Keratinocyte (primary cell): ENCODE data around the gene BBOX1. TPM values are rescaled to one million over a fixed set of nuclear protein-coding genes. Genes with fewer than 3 reads are reported as not detected.

Experiments
- DNase-seq: peaks from one replicate; pipeline ENCODE4 v3.0.0-alpha.2; 2011; ENCODE audit warnings: low read depth, missing footprints, low spot score
- FAIRE-seq: peaks from 2 replicates; lab custom pipeline; 2011; peaks lifted over from hg19 to GRCh38; lab: Jason Lieb, UNC
- H2AFZ ChIP-seq: 2 replicates; pipeline ENCODE4 v1.6.0; 2012; ENCODE audit warnings: low read length, control low read depth, inconsistent platforms; ENCODE audit not compliant: control insufficient read depth
- H3K27ac ChIP-seq: 2 replicates; pipeline ENCODE4 v1.5.1; 2011; ENCODE audit warnings: low read length; ENCODE audit not compliant: control insufficient read depth, insufficient read depth
- H3K27me3 ChIP-seq: 3 replicates; pipeline ENCODE4 v1.6.0; 2011; ENCODE audit warnings: low read length; ENCODE audit not compliant: control insufficient read depth, insufficient read depth; ENCODE audit errors: extremely low read depth
- H3K36me3 ChIP-seq, 2 experiments: 2 replicates in 1 of 2; 3 replicates in 1 of 2; pipeline ENCODE4 v1.5.1; 2011; ENCODE audit warnings: low read length in 2 of 2, mild to moderate bottlenecking in 1 of 2; ENCODE audit not compliant: control insufficient read depth in 2 of 2, insufficient read depth in 2 of 2; ENCODE audit errors: extremely low read depth in 1 of 2
- H3K4me1 ChIP-seq: 3 replicates; pipeline ENCODE4 v1.5.1; 2011; ENCODE audit warnings: low read length; ENCODE audit not compliant: control insufficient read depth, insufficient read depth; ENCODE audit errors: extremely low read depth
- H3K4me2 ChIP-seq: 3 replicates; pipeline ENCODE4 v1.6.0; 2011; ENCODE audit warnings: low read depth, low read length; ENCODE audit not compliant: control insufficient read depth, insufficient read depth; ENCODE audit errors: extremely low read depth
- H3K4me3 ChIP-seq, 3 experiments: fragments of 200-600 bp in 1 of 3; sonication (generic) in 1 of 3; 2 replicates in 2 of 3; 3 replicates in 1 of 3; pipeline ENCODE4 v1.5.1; 2011 to 2016; ENCODE audit warnings: low read length in 3 of 3, mild to moderate bottlenecking in 3 of 3, control low read depth in 2 of 3, inconsistent platforms in 1 of 3, low read depth in 1 of 3, mixed read lengths in 1 of 3, mixed run types in 1 of 3, moderate library complexity in 1 of 3; ENCODE audit not compliant: control insufficient read depth in 2 of 3, insufficient read depth in 2 of 3; ENCODE audit errors: extremely low read depth in 1 of 3
- H3K79me2 ChIP-seq: 2 replicates; pipeline ENCODE4 v1.6.0; 2012; ENCODE audit warnings: low read length; ENCODE audit not compliant: control insufficient read depth, insufficient read depth
- H3K9ac ChIP-seq: 3 replicates; pipeline ENCODE4 v1.6.0; 2011; ENCODE audit warnings: low read length; ENCODE audit not compliant: control insufficient read depth, insufficient read depth; ENCODE audit errors: extremely low read depth
- H3K9me1 ChIP-seq: 3 replicates; pipeline ENCODE4 v1.6.0; 2011; ENCODE audit warnings: low read length; ENCODE audit not compliant: control insufficient read depth, insufficient read depth; ENCODE audit errors: extremely low read depth
- H3K9me3 ChIP-seq: 2 replicates; pipeline ENCODE4 v1.5.1; 2012; ENCODE audit warnings: low read depth, low read length; ENCODE audit not compliant: control insufficient read depth
- H4K20me1 ChIP-seq: 3 replicates; pipeline ENCODE4 v1.6.0; 2011; ENCODE audit warnings: low read length; ENCODE audit not compliant: control insufficient read depth, insufficient read depth; ENCODE audit errors: extremely low read depth
- CTCF ChIP-seq, 3 experiments: IDR thresholded peaks in 1 of 3; conservative IDR thresholded peaks in 1 of 3; optimal IDR thresholded peaks in 1 of 3; 2 replicates in 2 of 3; 3 replicates in 1 of 3; pipeline versions ENCODE3 to v1.5.1; 2011; ENCODE audit warnings: low read length in 3 of 3, mild to moderate bottlenecking in 3 of 3, moderate library complexity in 2 of 3, control low read depth in 1 of 3, inconsistent platforms in 1 of 3; ENCODE audit not compliant: insufficient read depth in 2 of 3; ENCODE audit errors: extremely low read depth in 1 of 3
- EZH2 ChIP-seq: IDR thresholded peaks from one replicate; pipeline ENCODE4 v1.6.1; 2012; ENCODE audit warnings: inconsistent platforms, mild to moderate bottlenecking, low read length, moderate library complexity
- dilution Hi-C: fragments of 300-500 bp; cut with MboI; formaldehyde crosslinking; loops from one replicate; pipeline ENCODE4 v1.7.0; 2020; ENCODE audit warnings: low sequenced_read_pairs; ENCODE audit not compliant: extremely low pct_ligation_motif_present
- polyA plus RNA-seq, 5 experiments: library from polyadenylated mRNA; depleted of rRNA in 3 of 5; stranded (reverse) in 3 of 5; stranded (forward) in 1 of 5; unstranded in 1 of 5; fragments of >200 nt; gene quantifications; 1 replicate in 1 of 5; 2 replicates in 3 of 5; 3 replicates in 1 of 5; pipeline versions ENCODE4 v1.2.1 to v1.2.3, GENCODE V29; 2011 to 2012; ENCODE audit warnings: missing spikeins in 2 of 5, low read depth in 1 of 5, low replicate concordance in 1 of 5

BBOX1 gene
- polyA plus RNA-seq, 1 donor (not counting 4 experiments of a cell fraction or from before 2014, with no cell fraction given) = 2.4 TPM

- no peak overlapping the region for H2AFZ ChIP-seq
- H3K27me3 ChIP-seq = no peaks in the 10 kb centered on the region
- H3K4me1 ChIP-seq = no peaks in the 10 kb centered on the region
- FAIRE-seq = no peak
- no peaks in the 10 kb centered on the region for H3K36me3 ChIP-seq
- no peaks in the 10 kb centered on the region for H3K9me1 ChIP-seq
- no peaks in the 10 kb centered on the region for H3K9me3 ChIP-seq
- no peaks in the 10 kb centered on the region for H4K20me1 ChIP-seq
- H3K9ac ChIP-seq = no peak overlapping the region
- H3K4me2 ChIP-seq = no peak overlapping the region
- dilution Hi-C loops = no loop called here
- no peaks in the 10 kb centered on the region for H3K79me2 ChIP-seq
- TF ChIP-seq CTCF (optimal IDR thresholded peaks at IDR 0.05 in 1 of 3, IDR thresholded peaks at IDR 0.05 in 1 of 3, conservative IDR thresholded peaks at IDR 0.05 in 1 of 3; ENCODE audit: extremely low read depth in 1 of 3, insufficient read depth in 2 of 3, low read length in 3 of 3) = no peak
- TF ChIP-seq EZH2 = no peak
- no peak overlapping the region for H3K4me3 ChIP-seq
- DNase-seq = no peak
- no peak overlapping the region for H3K27ac ChIP-seq
Observed at GRCh38 chr11:27108809-27109208, 68.2 kb downstream of the BBOX1 start.

- Histone ChIP-seq H3K4me3 (no peak overlapping the region), H3K27ac (no peak overlapping the region), H3K79me2 (no peaks in the 10 kb centered on the region), H4K20me1 (no peaks in the 10 kb centered on the region), H3K4me2 (no peak overlapping the region), H3K36me3 (no peaks in the 10 kb centered on the region), H3K4me1 (peaks cover 3% of the 10 kb centered on the region), H3K9ac (no peak overlapping the region), H3K9me3 (no peaks in the 10 kb centered on the region), H3K27me3 (no peaks in the 10 kb centered on the region), H3K9me1 (no peaks in the 10 kb centered on the region), H2AFZ (no peak overlapping the region)
- DNase-seq (no peak), FAIRE-seq (no peak)
- dilution Hi-C loops = no loop called here
- TF ChIP-seq EZH2 (no peak), CTCF (optimal IDR thresholded peaks at IDR 0.05 in 1 of 3, IDR thresholded peaks at IDR 0.05 in 1 of 3, conservative IDR thresholded peaks at IDR 0.05 in 1 of 3; ENCODE audit: extremely low read depth in 1 of 3, insufficient read depth in 2 of 3, low read length in 3 of 3) (no peak)
Observed at GRCh38 chr11:27111896-27112295, 71.3 kb downstream of the BBOX1 start.
